ENCODE data around the gene MRPL43. TPM values are rescaled to one million over a fixed set of nuclear protein-coding genes. Genes with fewer than 3 reads are reported as not detected.

The MRPL43 gene
- total RNA-seq, 2 experiments from 2014 or later, result 47.8 to 49.3 TPM

DNA sequence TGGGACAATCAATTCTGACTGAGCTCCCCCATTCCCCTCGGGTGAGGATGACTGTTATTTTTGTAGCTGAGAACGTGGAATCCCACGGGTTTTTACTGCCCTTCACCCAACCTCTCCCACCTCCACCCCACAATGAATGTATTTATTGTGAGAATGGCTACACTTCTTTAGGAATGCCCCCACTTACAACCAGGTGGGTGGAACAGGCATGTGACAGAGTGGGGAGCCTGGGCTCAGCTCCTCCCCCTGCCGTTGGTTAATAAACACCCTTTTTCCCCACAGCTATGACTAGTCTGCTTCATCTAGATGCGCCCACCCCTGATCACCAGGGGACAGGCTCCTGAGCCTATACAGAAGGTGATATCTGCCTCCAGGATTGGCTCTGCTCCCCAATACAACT lies 2.0 kb downstream of the MRPL43 start:
- no peak for DNase-seq
- Mint-ChIP-seq H3K27me3 (no peaks in the 10 kb centered on the region), H3K4me1 (peaks cover 29% of the 10 kb centered on the region), H3K4me3 (no peak overlapping the region), H3K9me3 (no peaks in the 10 kb centered on the region), H3K27ac (no peak overlapping the region), H3K36me3 (ENCODE audit: low read depth) (peaks cover 8% of the 10 kb centered on the region)
- ChIA-PET CTCF (interaction anchor here (1.3 to 2.7 kb wide), 2 partner anchors 12 to 29 kb away, joined by 7 to 11 read pairs; no protein-coding TSS in a partner anchor), POLR2A (interaction anchor here (0.9 kb wide), 1 partner anchor 27 kb away, joined by 3 read pairs; no protein-coding TSS in a partner anchor)

- Mint-ChIP-seq H3K27ac (no peak overlapping the region), H3K9me3 (no peaks in the 10 kb centered on the region), H3K27me3 (no peaks in the 10 kb centered on the region), H3K36me3 (ENCODE audit: low read depth) (peaks cover 7% of the 10 kb centered on the region), H3K4me3 (no peak overlapping the region), H3K4me1 (peaks cover 27% of the 10 kb centered on the region)
- POLR2A ChIA-PET, result no interaction called here
- CTCF ChIA-PET, result interaction anchor here (1.3 kb wide), 1 partner anchor 13 kb away, joined by 7 read pairs; no protein-coding TSS in a partner anchor
- no peak for DNase-seq
Measured at GRCh38 chr10:100984672-100985177, 2.6 kb downstream of the MRPL43 start.

DNA sequence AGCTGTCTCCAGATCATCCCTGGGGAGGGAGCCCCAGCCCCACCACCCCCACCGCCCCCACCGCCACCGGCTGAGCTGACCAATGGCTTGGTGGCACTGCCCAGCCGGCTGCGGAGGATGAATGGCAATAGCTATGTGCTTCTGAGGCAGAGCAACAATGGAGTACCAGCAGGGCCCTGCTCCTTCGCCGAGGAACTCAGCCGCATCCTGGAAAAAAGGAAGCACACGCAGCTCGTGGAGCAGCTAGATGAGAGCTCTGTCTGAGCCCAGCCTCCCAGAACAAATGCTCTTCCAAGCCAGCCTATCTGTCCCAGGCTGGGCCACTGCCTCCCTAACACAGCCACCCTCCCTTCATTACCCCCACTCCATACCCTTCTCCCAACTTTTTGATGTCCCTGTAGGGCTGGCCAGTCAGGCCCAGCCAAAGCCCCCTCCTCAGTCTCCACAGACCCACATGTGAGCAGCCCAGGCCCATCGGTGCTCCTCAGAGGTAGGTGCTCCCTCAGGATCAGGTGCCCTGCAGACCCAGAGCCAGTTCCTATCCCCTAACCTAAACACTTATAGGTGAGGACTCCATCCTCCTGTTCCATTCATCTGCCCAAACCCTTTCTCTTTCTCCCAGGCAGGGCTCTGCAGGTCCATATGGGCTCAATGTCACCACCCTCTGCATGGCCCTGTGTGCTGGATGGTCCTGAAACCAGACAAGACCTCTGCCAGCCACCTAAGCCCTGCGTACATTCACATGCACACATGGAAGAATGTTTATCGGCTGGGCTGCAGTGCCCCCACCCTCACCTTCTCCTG lies 3.2 kb downstream of the MRPL43 start:
- no peaks in the 10 kb centered on the region for H3K9me3 Mint-ChIP-seq
- no peak for DNase-seq
- H3K27ac Mint-ChIP-seq, result no peak overlapping the region
- H3K27me3 Mint-ChIP-seq, result no peaks in the 10 kb centered on the region
- no peak overlapping the region for H3K4me3 Mint-ChIP-seq
- ChIA-PET CTCF (interaction anchor here (1.3 kb wide), 1 partner anchor 14 kb away, joined by 7 read pairs; no protein-coding TSS in a partner anchor), POLR2A (no interaction called here)
- peaks cover 7% of the 10 kb centered on the region for H3K36me3 Mint-ChIP-seq (ENCODE audit: low read depth)
- H3K4me1 Mint-ChIP-seq, result peaks cover 27% of the 10 kb centered on the region

- Mint-ChIP-seq H3K9me3 (no peaks in the 10 kb centered on the region), H3K27ac (no peak overlapping the region), H3K36me3 (ENCODE audit: low read depth) (peaks cover 7% of the 10 kb centered on the region), H3K27me3 (no peaks in the 10 kb centered on the region), H3K4me3 (no peak overlapping the region), H3K4me1 (peaks cover 27% of the 10 kb centered on the region)
- DNase-seq, result no peak
- ChIA-PET CTCF (no interaction called here), POLR2A (no interaction called here)
Measured at GRCh38 chr10:100982916-100983830, 4.1 kb downstream of the MRPL43 start.

- no peaks in the 10 kb centered on the region for H3K27me3 Mint-ChIP-seq
- no peak for DNase-seq
- H3K36me3 Mint-ChIP-seq (ENCODE audit: low read depth), result peaks cover 3% of the 10 kb centered on the region
- H3K4me1 Mint-ChIP-seq, result peaks cover 9% of the 10 kb centered on the region
- no peak overlapping the region for H3K4me3 Mint-ChIP-seq
- H3K27ac Mint-ChIP-seq, result no peak overlapping the region
- CTCF ChIA-PET, result interaction anchor here (0.7 to 0.9 kb wide), 2 partner anchors 16 to 26 kb away, joined by 3 read pairs; no protein-coding TSS in a partner anchor
- POLR2A ChIA-PET, result no interaction called here
- no peaks in the 10 kb centered on the region for H3K9me3 Mint-ChIP-seq
Measured at GRCh38 chr10:100981178-100981772, 6.0 kb downstream of the MRPL43 start.

DNA sequence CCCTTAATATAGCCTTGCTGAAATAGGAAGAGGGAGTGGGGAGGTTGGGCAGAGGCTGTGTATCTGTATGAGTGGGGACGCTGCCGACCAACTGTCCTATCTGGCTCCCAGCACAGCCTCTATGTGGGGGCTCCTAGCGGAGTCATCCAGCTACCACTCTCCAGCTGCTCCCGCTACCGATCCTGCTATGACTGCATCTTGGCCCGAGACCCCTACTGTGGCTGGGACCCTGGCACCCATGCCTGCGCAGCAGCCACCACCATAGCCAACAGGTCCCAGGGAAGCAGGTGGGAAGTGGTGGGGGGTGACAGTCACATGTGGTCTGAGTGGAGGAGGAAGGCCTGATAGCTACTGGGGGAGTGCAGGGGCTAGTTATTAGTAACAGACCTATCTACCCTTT lies 6.6 kb downstream of the MRPL43 start:
- ChIA-PET POLR2A (no interaction called here), CTCF (interaction anchor here (0.9 kb wide), 1 partner anchor 26 kb away, joined by 3 read pairs; no protein-coding TSS in a partner anchor)
- H3K9me3 Mint-ChIP-seq, result no peaks in the 10 kb centered on the region
- H3K27me3 Mint-ChIP-seq, result no peaks in the 10 kb centered on the region
- no peak for DNase-seq
- H3K4me3 Mint-ChIP-seq, result no peak overlapping the region
- H3K27ac Mint-ChIP-seq, result no peak overlapping the region
- peaks cover 3% of the 10 kb centered on the region for H3K36me3 Mint-ChIP-seq (ENCODE audit: low read depth)
- H3K4me1 Mint-ChIP-seq, result peaks cover 3% of the 10 kb centered on the region

DNA sequence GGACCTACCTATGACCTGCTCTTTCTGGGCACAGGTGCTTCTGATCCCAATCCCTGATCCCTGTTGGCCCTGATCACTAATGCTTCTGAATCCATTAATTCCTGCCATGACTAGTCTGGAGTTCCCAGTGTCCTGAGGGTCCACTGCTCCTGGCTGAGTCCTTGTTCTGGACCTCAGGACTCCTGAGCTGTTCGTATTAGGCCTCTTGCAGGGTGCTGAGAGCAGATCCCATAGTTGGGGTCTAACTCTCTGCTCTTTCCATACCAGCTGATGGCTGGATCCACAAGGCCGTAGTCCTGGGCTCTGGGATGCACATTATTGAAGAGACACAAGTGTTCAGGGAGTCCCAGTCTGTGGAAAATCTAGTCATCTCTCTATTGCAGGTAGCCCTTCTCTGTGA lies 7.0 kb downstream of the MRPL43 start:
- no peaks in the 10 kb centered on the region for H3K4me1 Mint-ChIP-seq
- H3K9me3 Mint-ChIP-seq, result no peaks in the 10 kb centered on the region
- no peak for DNase-seq
- H3K36me3 Mint-ChIP-seq (ENCODE audit: low read depth), result peaks cover 3% of the 10 kb centered on the region
- no peak overlapping the region for H3K4me3 Mint-ChIP-seq
- POLR2A ChIA-PET, result no interaction called here
- H3K27ac Mint-ChIP-seq, result no peak overlapping the region
- H3K27me3 Mint-ChIP-seq, result no peaks in the 10 kb centered on the region
- CTCF ChIA-PET, result no interaction called here

DNA sequence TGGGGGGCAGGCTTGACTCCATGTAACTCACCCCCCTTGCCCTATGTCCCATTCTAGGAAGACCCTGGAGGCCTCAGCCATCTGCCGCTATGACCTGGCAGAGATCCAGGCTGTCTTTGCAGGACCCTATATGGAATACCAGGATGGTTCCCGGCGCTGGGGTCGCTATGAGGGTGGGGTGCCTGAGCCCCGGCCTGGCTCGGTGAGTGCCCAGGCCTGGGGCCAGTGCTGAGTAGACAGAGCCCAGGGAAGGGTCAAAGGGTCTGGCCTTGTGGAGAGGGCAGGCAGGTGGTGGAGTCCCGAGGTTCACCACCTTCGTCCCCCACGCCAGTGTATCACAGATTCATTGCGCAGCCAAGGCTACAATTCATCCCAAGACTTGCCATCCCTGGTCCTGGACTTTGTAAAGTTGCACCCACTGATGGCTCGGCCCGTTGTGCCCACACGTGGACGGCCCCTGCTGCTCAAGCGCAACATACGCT lies 7.5 kb downstream of the MRPL43 start:
- Mint-ChIP-seq H3K27ac (no peak overlapping the region), H3K27me3 (no peaks in the 10 kb centered on the region), H3K4me3 (no peak overlapping the region), H3K4me1 (no peaks in the 10 kb centered on the region), H3K36me3 (ENCODE audit: low read depth) (peaks cover 3% of the 10 kb centered on the region), H3K9me3 (no peaks in the 10 kb centered on the region)
- ChIA-PET CTCF (no interaction called here), POLR2A (no interaction called here)
- no peak for DNase-seq

DNA sequence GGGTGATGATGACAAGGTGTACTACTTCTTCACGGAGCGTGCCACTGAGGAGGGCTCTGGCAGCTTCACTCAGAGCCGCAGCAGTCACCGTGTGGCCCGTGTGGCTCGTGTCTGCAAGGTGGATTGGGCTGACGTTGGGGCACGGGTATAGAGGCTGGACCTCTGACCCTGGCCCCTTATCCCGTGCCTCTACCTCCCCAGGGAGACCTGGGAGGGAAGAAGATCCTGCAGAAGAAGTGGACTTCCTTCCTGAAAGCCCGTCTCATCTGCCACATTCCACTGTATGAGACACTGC lies 8.4 kb downstream of the MRPL43 start:
- DNase-seq, result peak; percentile 3
- ChIA-PET POLR2A (no interaction called here), CTCF (no interaction called here)
- Mint-ChIP-seq H3K4me3 (no peak overlapping the region), H3K36me3 (ENCODE audit: low read depth) (peaks cover 3% of the 10 kb centered on the region), H3K27ac (no peak overlapping the region), H3K4me1 (no peaks in the 10 kb centered on the region), H3K27me3 (no peaks in the 10 kb centered on the region), H3K9me3 (no peaks in the 10 kb centered on the region)

DNA sequence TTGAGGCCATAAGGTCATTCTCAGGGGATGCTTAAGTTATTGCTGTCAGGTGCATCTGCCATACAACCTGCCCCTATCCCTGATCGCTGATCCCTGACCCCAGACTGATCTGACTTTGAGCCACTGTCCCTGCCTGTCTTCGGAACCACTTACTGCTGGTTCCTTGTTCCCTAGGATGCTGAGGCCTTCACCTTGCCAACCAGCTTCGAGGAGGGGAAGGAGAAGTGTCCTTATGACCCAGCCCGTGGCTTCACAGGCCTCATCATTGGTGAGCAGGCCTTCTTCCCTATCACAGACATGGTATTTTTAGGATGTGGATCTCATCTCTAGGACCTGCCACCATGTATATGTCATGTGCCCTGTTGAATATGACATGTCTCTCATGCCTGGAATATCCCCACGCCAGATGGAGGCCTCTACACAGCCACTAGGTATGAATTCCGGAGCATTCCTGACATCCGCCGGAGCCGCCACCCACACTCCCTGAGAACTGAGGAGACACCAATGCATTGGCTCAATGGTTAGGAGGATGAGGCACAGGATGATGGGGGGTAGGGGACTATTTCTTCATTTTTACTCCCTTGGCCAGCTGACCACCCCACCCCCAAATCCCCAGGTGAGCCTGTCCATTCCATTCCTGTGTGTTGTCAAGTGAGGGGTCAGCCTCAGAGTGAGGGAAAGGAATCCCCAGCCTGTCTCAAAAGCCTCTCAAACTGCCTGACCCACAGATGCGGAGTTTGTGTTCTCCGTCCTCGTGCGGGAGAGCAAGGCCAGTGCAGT lies 9.0 kb downstream of the MRPL43 start:
- ChIA-PET POLR2A (no interaction called here), CTCF (no interaction called here)
- Mint-ChIP-seq H3K4me1 (no peaks in the 10 kb centered on the region), H3K9me3 (no peaks in the 10 kb centered on the region), H3K36me3 (ENCODE audit: low read depth) (peaks cover 3% of the 10 kb centered on the region), H3K27me3 (no peaks in the 10 kb centered on the region), H3K27ac (no peak overlapping the region), H3K4me3 (no peak overlapping the region)
- peak; percentile 10 for DNase-seq

GRCh38 chr10:100977436-100977835 lies 9.9 kb downstream of the MRPL43 start:
- Mint-ChIP-seq H3K4me1 (no peaks in the 10 kb centered on the region), H3K36me3 (ENCODE audit: low read depth) (peaks cover 3% of the 10 kb centered on the region), H3K27me3 (no peaks in the 10 kb centered on the region), H3K9me3 (no peaks in the 10 kb centered on the region), H3K4me3 (no peak overlapping the region), H3K27ac (no peak overlapping the region)
- ChIA-PET CTCF (interaction anchor here (1.0 kb wide), 1 partner anchor 73 kb away, joined by 3 read pairs; no protein-coding TSS in a partner anchor), POLR2A (interaction anchor here (1.5 kb wide), 1 partner anchor 10 kb away, joined by 3 read pairs; the partner anchor contains the start of genes MRPL43 and TWNK)
- DNase-seq, result no peak

DNA sequence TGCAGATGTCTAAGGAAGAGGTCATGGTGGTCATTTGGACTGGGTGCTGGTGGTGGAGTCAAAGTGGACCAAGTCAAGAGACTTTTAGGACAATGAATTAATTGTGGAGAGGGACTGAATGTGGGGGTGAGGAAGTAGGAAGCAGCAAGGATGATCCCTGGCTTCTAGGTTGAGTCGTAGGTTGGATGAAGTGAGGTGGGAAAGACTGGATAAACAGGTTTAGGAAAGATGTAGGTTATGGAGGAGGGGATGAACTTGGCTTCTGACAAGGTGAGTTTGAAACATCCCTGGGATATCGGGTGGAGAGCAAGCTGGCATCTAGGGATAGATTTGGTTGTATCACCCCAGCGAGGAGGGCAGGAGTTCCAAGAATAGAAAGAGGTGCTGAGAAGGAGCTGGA lies 10.4 kb downstream of the MRPL43 start:
- H3K4me1 Mint-ChIP-seq, result no peaks in the 10 kb centered on the region
- CTCF ChIA-PET, result interaction anchor here (1.0 kb wide), 1 partner anchor 73 kb away, joined by 3 read pairs; no protein-coding TSS in a partner anchor

More for the DNA sequence above, 10.4 kb downstream of the MRPL43 start:
- Mint-ChIP-seq H3K27ac (no peak overlapping the region), H3K27me3 (no peaks in the 10 kb centered on the region), H3K36me3 (ENCODE audit: low read depth) (no peaks in the 10 kb centered on the region), H3K4me3 (no peak overlapping the region), H3K9me3 (no peaks in the 10 kb centered on the region)
- peak; percentile 4 for DNase-seq
- POLR2A ChIA-PET, result interaction anchor here (1.5 kb wide), 1 partner anchor 10 kb away, joined by 3 read pairs; the partner anchor contains the start of genes MRPL43 and TWNK

All from activated CD4-positive, alpha-beta memory T cell treated with anti-CD3 and anti-CD28 coated beads, Interleukin-2, amount 10 ng/mL, durations not matched to agents 7 days and 5 days (primary cell).